ENCODE measurements around the gene HOXA3.

- TF ChIP-seq CTCF (IDR thresholded peaks at IDR 0.05; ENCODE audit: low read depth, low read length, poor library complexity, severe bottlenecking) (no peak), EZH2phosphoT487 (IDR thresholded peaks at IDR 0.05; ENCODE audit: borderline replicate concordance, low read length) (no peak)
Measured at GRCh38 chr7:27079234-27079975, 73.0 kb downstream of the HOXA3 start.

All from DOHH2 (cell line).